DOHH2 (cell line): Measurements from ENCODE around the gene ICAM1.

Experiments used
- EZH2phosphoT487 ChIP-seq: fragments of 200-600 bp; sonication (generic); IDR thresholded peaks from 2 replicates; pipeline ENCODE4 v1.6.1; 2017; ENCODE audit warnings: borderline replicate concordance, mild to moderate bottlenecking, antibody characterized with exemption, low read length, moderate library complexity, mixed read lengths
- TF ChIP-seq, protein P1 (sequence below): fragments of 200-600 bp; sonication (generic); IDR thresholded peaks from one replicate; pipeline ENCODE4 v1.5.1; 2014; ENCODE audit warnings: antibody characterized with exemption, mild to moderate bottlenecking, low read depth, low read length; ENCODE audit not compliant: poor library complexity, severe bottlenecking

DNA sequence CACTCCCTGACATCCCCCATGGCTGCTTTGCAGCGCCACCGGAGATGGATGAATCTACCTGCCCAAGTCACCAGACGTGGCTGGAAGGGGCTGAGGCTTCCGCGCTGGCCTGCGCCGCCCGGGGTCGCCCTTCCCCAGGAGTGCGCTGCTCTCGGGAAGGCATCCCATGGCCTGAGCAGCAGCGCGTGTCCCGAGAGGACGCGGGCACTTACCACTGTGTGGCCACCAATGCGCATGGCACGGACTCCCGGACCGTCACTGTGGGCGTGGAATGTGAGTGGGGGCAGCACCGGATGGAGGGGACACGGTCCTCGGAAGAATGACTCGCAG is 23.4 kb downstream of the ICAM1 start:
- TF ChIP-seq, protein P1, sequence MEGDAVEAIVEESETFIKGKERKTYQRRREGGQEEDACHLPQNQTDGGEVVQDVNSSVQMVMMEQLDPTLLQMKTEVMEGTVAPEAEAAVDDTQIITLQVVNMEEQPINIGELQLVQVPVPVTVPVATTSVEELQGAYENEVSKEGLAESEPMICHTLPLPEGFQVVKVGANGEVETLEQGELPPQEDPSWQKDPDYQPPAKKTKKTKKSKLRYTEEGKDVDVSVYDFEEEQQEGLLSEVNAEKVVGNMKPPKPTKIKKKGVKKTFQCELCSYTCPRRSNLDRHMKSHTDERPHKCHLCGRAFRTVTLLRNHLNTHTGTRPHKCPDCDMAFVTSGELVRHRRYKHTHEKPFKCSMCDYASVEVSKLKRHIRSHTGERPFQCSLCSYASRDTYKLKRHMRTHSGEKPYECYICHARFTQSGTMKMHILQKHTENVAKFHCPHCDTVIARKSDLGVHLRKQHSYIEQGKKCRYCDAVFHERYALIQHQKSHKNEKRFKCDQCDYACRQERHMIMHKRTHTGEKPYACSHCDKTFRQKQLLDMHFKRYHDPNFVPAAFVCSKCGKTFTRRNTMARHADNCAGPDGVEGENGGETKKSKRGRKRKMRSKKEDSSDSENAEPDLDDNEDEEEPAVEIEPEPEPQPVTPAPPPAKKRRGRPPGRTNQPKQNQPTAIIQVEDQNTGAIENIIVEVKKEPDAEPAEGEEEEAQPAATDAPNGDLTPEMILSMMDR = no peak
- TF ChIP-seq EZH2phosphoT487 = no peak
